D721Med (cell line): Measurements from ENCODE around the gene MTRFR.

Experiments used
- DNase-seq: peaks from one replicate; pipeline ENCODE4 v3.0.0; 2011; ENCODE audit warnings: low spot score; ENCODE audit not compliant: insufficient read length
- FAIRE-seq: peaks from 2 replicates; lab custom pipeline; 2011; peaks lifted over from hg19 to GRCh38; lab: Jason Lieb, UNC
- CTCF ChIP-seq: IDR thresholded peaks from 2 replicates; pipeline ENCODE4 v1.5.1; 2012; ENCODE audit warnings: mild to moderate bottlenecking, control low read depth; ENCODE audit not compliant: insufficient read depth; ENCODE audit errors: missing control alignments

MTRFR gene

GRCh38 chr12:123293178-123293760 lies 60.0 kb downstream of the MTRFR start:
- FAIRE-seq (no peak), DNase-seq (no peak)
- TF ChIP-seq CTCF: no peak

- DNase-seq (no peak), FAIRE-seq (no peak)
- no peak for TF ChIP-seq CTCF
Observed at GRCh38 chr12:123305136-123305535, 71.9 kb downstream of the MTRFR start.

GRCh38 chr12:123306200-123306599 lies 73.0 kb downstream of the MTRFR start:
- DNase-seq (no peak), FAIRE-seq (no peak)
- TF ChIP-seq CTCF: no peak
